ENCODE measurements around the gene RYR1. TPM values are rescaled to one million over a fixed set of nuclear protein-coding genes. Genes with fewer than 3 reads are reported as not detected.

The RYR1 gene
- total RNA-seq, 1 donor from 2014 or later: 7.4 TPM

DNA sequence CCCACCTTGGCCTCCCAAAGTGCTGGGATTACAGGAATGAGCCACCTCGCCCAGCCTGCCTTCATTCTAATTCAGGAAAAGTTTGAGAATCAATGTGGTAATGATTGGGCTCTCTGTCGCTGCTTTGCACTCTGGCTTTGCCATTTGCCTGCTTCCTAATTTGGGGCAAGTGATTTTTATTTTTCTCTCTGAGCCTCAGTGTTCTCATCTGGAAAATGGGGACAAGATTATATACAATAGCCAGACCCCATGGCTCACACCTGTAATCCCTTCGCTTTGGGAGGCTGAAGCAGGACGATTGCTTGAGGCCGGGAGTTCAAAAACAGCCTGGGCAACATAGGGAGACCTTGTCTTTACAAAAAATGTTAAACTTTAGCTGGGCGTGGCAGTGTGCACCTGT lies 3.8 kb downstream of the RYR1 start:
- Histone ChIP-seq H3K4me3 (ENCODE audit: low read depth, low read length) (no peak overlapping the region), H3K36me3 (ENCODE audit: control insufficient read depth, insufficient read depth, low read length) (no peaks in the 10 kb centered on the region), H3K27me3 (ENCODE audit: control insufficient read depth, insufficient read depth, low read length) (peaks cover 4% of the 10 kb centered on the region)
- TF ChIP-seq, protein P1, sequence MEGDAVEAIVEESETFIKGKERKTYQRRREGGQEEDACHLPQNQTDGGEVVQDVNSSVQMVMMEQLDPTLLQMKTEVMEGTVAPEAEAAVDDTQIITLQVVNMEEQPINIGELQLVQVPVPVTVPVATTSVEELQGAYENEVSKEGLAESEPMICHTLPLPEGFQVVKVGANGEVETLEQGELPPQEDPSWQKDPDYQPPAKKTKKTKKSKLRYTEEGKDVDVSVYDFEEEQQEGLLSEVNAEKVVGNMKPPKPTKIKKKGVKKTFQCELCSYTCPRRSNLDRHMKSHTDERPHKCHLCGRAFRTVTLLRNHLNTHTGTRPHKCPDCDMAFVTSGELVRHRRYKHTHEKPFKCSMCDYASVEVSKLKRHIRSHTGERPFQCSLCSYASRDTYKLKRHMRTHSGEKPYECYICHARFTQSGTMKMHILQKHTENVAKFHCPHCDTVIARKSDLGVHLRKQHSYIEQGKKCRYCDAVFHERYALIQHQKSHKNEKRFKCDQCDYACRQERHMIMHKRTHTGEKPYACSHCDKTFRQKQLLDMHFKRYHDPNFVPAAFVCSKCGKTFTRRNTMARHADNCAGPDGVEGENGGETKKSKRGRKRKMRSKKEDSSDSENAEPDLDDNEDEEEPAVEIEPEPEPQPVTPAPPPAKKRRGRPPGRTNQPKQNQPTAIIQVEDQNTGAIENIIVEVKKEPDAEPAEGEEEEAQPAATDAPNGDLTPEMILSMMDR (IDR thresholded peaks at IDR 0.05; ENCODE audit: insufficient read depth, low read length, severe bottlenecking): no peak
- FAIRE-seq (no peak), DNase-seq (ENCODE audit: low read depth) (no peak)

DNA sequence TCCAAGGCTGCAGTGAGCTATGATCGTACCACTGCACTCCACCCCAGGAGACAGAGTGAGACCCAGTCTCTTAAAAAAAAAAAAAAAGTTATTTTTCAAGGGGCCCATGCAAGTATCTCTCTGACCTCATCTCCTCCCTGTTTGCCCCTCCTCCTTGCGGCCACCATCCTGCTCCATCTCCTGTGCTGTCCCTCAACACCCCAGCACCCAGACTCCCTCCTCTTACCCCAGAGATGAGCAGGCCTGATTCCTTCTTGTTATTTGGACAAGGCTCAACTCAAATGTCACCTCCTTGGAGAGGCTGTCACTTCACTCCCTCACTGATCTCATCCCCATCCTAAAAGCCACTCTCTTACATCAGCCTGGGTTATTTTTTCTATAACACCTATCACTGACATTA lies 4.4 kb downstream of the RYR1 start:
- TF ChIP-seq, protein P1 (IDR thresholded peaks at IDR 0.05; ENCODE audit: insufficient read depth, low read length, severe bottlenecking): no peak
- Histone ChIP-seq H3K27me3 (ENCODE audit: control insufficient read depth, insufficient read depth, low read length) (peaks cover 4% of the 10 kb centered on the region), H3K36me3 (ENCODE audit: control insufficient read depth, insufficient read depth, low read length) (no peaks in the 10 kb centered on the region), H3K4me3 (ENCODE audit: low read depth, low read length) (no peak overlapping the region)
- FAIRE-seq (no peak), DNase-seq (ENCODE audit: low read depth) (no peak)

DNA sequence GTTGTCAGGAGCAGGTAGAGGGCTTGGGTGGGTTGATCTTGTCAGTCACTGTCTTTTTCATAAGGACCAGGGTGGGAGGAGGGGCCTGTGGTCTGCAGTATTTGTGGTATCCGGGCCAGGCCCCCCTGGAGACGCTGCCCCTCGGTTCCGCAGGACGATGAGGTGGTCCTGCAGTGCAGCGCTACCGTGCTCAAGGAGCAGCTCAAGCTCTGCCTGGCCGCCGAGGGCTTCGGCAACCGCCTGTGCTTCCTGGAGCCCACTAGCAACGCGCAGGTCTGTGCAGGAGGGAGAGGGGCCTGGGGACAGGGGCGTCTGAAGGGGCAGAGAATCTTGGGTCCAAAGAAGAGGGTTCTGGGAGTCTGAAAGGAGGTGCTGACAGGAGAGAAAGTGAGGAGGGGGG lies 7.1 kb downstream of the RYR1 start:
- Histone ChIP-seq H3K27me3 (ENCODE audit: control insufficient read depth, insufficient read depth, low read length) (no peaks in the 10 kb centered on the region), H3K4me3 (ENCODE audit: low read depth, low read length) (no peak overlapping the region), H3K36me3 (ENCODE audit: control insufficient read depth, insufficient read depth, low read length) (no peaks in the 10 kb centered on the region)
- no peak for FAIRE-seq
- TF ChIP-seq, protein P1 (IDR thresholded peaks at IDR 0.05; ENCODE audit: insufficient read depth, low read length, severe bottlenecking): no peak
- DNase-seq (ENCODE audit: low read depth): no peak

DNA sequence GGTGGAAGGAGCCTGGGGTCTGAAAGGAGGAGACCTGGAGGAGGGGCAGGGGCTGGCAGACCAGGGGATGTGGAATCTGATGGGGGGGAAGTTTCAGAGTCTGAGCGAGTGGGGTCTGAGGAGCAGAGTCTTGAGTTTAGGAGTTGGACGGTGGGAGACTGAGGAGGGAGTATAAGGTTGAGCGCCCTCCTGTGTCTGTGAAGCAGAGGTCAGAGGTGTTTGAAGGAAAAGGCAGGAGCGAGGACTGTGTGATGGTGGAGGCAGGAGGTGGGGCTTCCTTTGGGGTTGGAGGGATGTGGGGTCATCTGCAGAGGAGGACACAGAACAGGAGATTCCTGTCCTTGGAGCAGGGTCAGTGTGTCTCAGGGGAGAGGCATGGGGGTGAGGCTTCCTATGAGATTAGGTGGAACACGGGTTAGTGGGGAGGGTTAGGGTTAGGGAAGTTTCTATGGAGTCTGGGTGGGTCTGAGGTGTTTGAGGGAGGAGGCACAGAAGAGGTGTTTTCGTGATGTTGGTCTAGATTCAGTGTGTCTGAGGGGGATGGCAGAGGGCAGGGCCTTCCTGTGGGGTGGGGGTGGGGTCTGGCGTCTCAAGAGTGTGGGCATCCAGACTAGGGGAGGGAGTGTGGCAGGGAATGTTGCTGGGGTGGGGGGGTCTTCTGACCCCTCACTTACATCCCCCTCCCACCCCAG lies 8.3 kb downstream of the RYR1 start:
- no peak for FAIRE-seq
- Histone ChIP-seq H3K27me3 (ENCODE audit: control insufficient read depth, insufficient read depth, low read length) (no peaks in the 10 kb centered on the region), H3K36me3 (ENCODE audit: control insufficient read depth, insufficient read depth, low read length) (no peaks in the 10 kb centered on the region), H3K4me3 (ENCODE audit: low read depth, low read length) (no peak overlapping the region)
- DNase-seq (ENCODE audit: low read depth): no peak
- TF ChIP-seq, protein P1 (IDR thresholded peaks at IDR 0.05; ENCODE audit: insufficient read depth, low read length, severe bottlenecking): no peak

DNA sequence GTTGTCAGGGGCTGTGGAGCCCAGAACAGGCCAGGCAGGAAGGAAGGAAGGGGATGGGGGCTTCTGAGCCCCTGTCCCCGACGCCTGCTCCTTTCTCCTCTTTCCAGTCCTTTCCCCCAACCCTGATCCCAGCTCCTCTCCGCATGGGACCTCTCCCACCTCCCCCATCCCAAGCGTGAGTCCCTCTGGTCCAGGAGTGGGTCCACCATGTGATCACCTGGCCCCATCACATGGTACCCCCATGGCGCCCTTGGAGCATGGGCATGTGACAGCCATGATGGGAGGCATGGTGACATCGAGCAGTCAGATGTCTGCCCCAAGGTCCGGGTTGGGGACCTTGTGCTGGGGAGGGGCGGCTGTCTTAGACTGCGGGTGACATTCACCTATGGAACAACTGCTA lies 9.2 kb downstream of the RYR1 start:
- FAIRE-seq (no peak), DNase-seq (ENCODE audit: low read depth) (no peak)
- no peaks in the 10 kb centered on the region for H3K36me3 ChIP-seq (ENCODE audit: control insufficient read depth, insufficient read depth, low read length)
- TF ChIP-seq, protein P1 (IDR thresholded peaks at IDR 0.05; ENCODE audit: insufficient read depth, low read length, severe bottlenecking): no peak
- no peak overlapping the region for H3K4me3 ChIP-seq (ENCODE audit: low read depth, low read length)
- H3K27me3 ChIP-seq (ENCODE audit: control insufficient read depth, insufficient read depth, low read length): no peaks in the 10 kb centered on the region

DNA sequence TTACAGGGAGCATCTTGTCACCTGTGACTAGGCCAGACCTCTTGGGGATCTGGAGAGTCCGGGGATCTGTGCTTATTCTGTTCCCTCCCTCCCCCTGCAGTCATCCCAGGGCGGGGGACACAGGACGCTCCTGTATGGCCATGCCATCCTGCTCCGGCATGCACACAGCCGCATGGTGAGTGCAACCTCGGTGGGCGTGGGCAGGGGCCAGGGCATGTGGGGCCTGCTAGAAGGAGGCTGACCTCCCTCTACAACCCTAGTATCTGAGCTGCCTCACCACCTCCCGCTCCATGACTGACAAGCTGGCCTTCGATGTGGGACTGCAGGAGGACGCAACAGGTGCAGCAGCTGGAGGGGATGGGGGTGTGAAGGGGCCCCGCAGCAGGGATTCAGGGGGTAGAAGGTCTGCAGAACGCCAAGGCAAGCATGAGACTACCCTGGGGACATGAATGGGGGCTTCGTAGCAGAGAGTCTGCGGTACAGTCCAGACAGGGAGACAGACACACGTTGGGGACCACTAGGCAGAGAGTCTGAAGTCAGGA lies 10.0 kb downstream of the RYR1 start:
- H3K27me3 ChIP-seq (ENCODE audit: control insufficient read depth, insufficient read depth, low read length): no peaks in the 10 kb centered on the region
- DNase-seq (ENCODE audit: low read depth) (no peak), FAIRE-seq (peak; percentile 60)
- H3K36me3 ChIP-seq (ENCODE audit: control insufficient read depth, insufficient read depth, low read length): no peaks in the 10 kb centered on the region
- TF ChIP-seq, protein P1 (IDR thresholded peaks at IDR 0.05; ENCODE audit: insufficient read depth, low read length, severe bottlenecking): no peak
- H3K4me3 ChIP-seq (ENCODE audit: low read depth, low read length): no peak overlapping the region

Measured in bronchial epithelial cell (primary cell).